Caco-2 (cell line): ENCODE results near the gene MRPL42. TPM values are rescaled to one million over a fixed set of nuclear protein-coding genes. Genes with fewer than 3 reads are reported as not detected.

Experiments
- BruUV-seq: library from RNA; stranded (reverse); fragments of 400-500 nt; replicated peaks from 2 replicates; lab custom pipeline; 2021; lab: Mats Ljungman, UMichigan
- CTCF ChIA-PET: fragments of 300-600 bp; sonication (Branson Sonifier 250); formaldehyde crosslinking; loops from one replicate; lab custom pipeline; 2022; ENCODE audit warnings: antibody characterized with exemption; lab: Charles Lee
- POLR2A ChIA-PET: fragments of 300-600 bp; sonication (Branson Sonifier 250); formaldehyde crosslinking; loops from one replicate; lab custom pipeline; 2022; ENCODE audit warnings: antibody characterized with exemption; lab: Charles Lee
- DNase-seq, 2 experiments: peaks; one replicate each; pipeline versions ENCODE4 v3.0.0 to v3.0.0-alpha.2; 2020 to 2022
- H3K27me3 ChIP-seq: replicated peaks from 2 replicates; pipeline ENCODE4 v1.6.0; 2011; ENCODE audit warnings: low read length; ENCODE audit not compliant: control insufficient read depth, insufficient read depth
- H3K36me3 ChIP-seq: 2 replicates; pipeline ENCODE4 v1.5.1; 2011; ENCODE audit warnings: low read length; ENCODE audit not compliant: control insufficient read depth, insufficient read depth
- H3K4me1 ChIP-seq: fragments of 250-450 bp; sonication (Bioruptor Pico); 2 replicates; pipeline ENCODE4 v1.5.1; 2020; ENCODE audit warnings: mild to moderate bottlenecking
- H3K4me3 ChIP-seq: 2 replicates; pipeline ENCODE4 v1.5.1; 2011; ENCODE audit warnings: low read depth, mild to moderate bottlenecking, control low read depth, low read length
- H3K9me3 ChIP-seq: fragments of 250-450 bp; sonication (Bioruptor Pico); 2 replicates; pipeline ENCODE4 v1.5.1; 2020; ENCODE audit warnings: mild to moderate bottlenecking, moderate library complexity
- H3K27ac Mint-ChIP-seq: one replicate; pipeline ENCODE4 v1.8.0; 2022; ENCODE audit warnings: mixed read lengths; ENCODE audit not compliant: unreplicated experiment
- H3K27me3 Mint-ChIP-seq: one replicate; pipeline ENCODE4 v1.8.0; 2022; ENCODE audit warnings: mixed read lengths; ENCODE audit not compliant: insufficient read depth, unreplicated experiment
- H3K36me3 Mint-ChIP-seq: one replicate; pipeline ENCODE4 v1.8.0; 2022; ENCODE audit warnings: mild to moderate bottlenecking, mixed read lengths; ENCODE audit not compliant: insufficient read depth, unreplicated experiment
- H3K4me1 Mint-ChIP-seq: one replicate; pipeline ENCODE4 v1.8.0; 2022; ENCODE audit warnings: low read depth, mixed read lengths; ENCODE audit not compliant: unreplicated experiment
- H3K4me3 Mint-ChIP-seq: one replicate; pipeline ENCODE4 v1.8.0; 2022; ENCODE audit warnings: mild to moderate bottlenecking, moderate library complexity, mixed read lengths; ENCODE audit not compliant: unreplicated experiment
- H3K9me3 Mint-ChIP-seq: one replicate; pipeline ENCODE4 v1.8.0; 2022; ENCODE audit warnings: mixed read lengths; ENCODE audit not compliant: unreplicated experiment
- CTCF ChIP-seq, 2 experiments: fragments of 200-600 bp in 1 of 2; IDR thresholded peaks; 1 replicate in 1 of 2; 2 replicates in 1 of 2; pipeline versions ENCODE4 v1.5.1 to v1.8.0; 2011 to 2022; ENCODE audit warnings: antibody characterized with exemption in 1 of 2, control low read depth in 1 of 2, inconsistent platforms in 1 of 2, low read depth in 1 of 2, low read length in 1 of 2, mild to moderate bottlenecking in 1 of 2, moderate library complexity in 1 of 2; ENCODE audit not compliant: insufficient read depth in 1 of 2, severe bottlenecking in 1 of 2, unreplicated experiment in 1 of 2
- intact Hi-C: fragments of 100-400 bp; cut with micrococcal nuclease; formaldehyde crosslinking; loops from one replicate; pipeline ENCODE4 v1.10.0; 2022; ENCODE audit not compliant: unreplicated experiment
- total RNA-seq: library from RNA; stranded (reverse); gene quantifications from 2 replicates; pipeline ENCODE4 v1.2.3, GENCODE V29; 2022

MRPL42 gene
- total RNA-seq, 1 experiment from 2014 or later, result 77.0 TPM

DNA sequence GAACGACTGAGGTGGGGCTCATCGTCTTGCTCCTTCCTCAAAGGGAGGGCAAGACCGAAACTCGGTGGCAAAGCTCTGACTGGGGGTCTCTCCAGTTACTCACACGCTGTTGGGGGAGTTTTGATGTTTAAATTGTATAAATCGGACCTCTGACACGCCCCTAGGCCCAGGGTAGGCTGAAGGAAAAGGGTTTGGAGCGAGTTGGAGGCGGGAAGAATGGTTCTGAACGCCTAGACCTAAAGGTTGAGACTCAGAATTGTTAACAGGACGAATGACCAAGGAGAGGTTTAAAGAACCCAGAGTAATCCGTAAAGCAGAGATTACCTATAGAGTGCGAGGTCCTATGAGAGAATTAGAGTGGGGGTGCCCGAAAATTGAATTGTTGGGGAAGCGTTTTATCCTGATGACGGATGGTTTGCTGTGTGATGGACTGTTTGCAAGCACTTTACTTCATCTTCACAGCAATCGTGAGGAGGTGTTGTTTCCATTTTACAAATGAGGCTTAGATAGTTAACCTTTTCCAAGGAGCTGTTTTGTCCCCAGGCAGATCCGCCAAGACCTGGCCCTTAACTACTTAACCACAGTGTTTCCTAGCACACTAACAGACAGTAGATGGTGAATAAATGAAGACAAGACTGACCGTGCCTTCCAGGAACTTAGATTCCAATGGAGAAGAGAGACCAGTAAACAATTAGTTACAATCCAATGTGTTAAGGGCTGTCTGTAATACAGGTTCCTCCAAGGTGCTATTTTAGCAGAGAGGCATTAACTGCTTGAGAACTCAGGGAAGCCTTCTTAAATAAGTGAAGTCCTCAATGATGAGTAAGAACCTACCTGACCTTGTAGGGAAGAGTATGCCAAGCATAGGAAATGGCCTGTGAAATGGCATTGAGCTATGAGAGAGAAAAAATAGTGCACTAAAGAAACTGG is 24.6 kb upstream of the MRPL42 start:
- DNase-seq, result no peak
- Histone ChIP-seq H3K9me3 (no peaks in the 10 kb centered on the region), H3K4me1 (peaks cover 17% of the 10 kb centered on the region), H3K36me3 (no peaks in the 10 kb centered on the region), H3K27me3 (no peaks in the 10 kb centered on the region), H3K4me3 (peak overlapping the region; percentile 93)
- H3K9me3 Mint-ChIP-seq, result no peaks in the 10 kb centered on the region
- peaks cover 37% of the 10 kb centered on the region for H3K4me1 Mint-ChIP-seq
- intact Hi-C loops, result loop anchor here (1.0 kb wide), 1 partner anchor 25 kb away; the partner anchor contains the start of gene MRPL42
- no peaks in the 10 kb centered on the region for H3K27me3 Mint-ChIP-seq
- peaks cover 15% of the 10 kb centered on the region for H3K36me3 Mint-ChIP-seq
- peak overlapping the region; percentile 99 for H3K27ac Mint-ChIP-seq
- POLR2A ChIA-PET, result interaction anchor here (0.6 to 1.4 kb wide), 3 partner anchors 10 to 657 kb away, joined by 3 to 4 read pairs (median 3); no protein-coding TSS in a partner anchor
- no peak for TF ChIP-seq CTCF (IDR thresholded peaks at IDR 0.05; ENCODE audit: insufficient read depth in 1 of 2, low read depth in 1 of 2, low read length in 1 of 2, severe bottlenecking in 1 of 2, unreplicated experiment in 1 of 2)
- BruUV-seq, result TSS peak; percentile 92
- peak overlapping the region; percentile 98 for H3K4me3 Mint-ChIP-seq
- CTCF ChIA-PET, result interaction anchor here (0.5 to 1.5 kb wide), 2 partner anchors 25 to 455 kb away, joined by 3 to 4 read pairs; partner anchors contain the start of gene MRPL42

DNA sequence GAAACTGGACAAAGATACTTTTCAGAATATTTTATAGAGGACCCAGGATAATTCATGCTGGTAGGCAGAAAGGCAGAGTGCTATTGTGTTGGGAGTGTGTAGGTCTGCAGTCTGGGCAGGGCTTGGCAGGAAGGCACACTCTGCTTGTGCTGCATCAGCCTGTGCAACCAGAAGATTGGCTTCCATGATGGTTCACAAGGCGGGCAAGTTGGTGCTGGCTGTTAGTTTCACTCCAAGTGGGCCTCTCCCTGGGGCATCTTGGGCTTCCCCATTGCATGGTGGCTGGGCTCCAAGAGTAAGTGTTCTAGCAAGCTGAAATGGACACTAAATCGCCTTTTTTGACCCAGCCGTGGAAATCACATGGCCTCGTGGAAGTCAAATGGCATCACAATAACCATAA is 23.7 kb upstream of the MRPL42 start:
- Mint-ChIP-seq H3K27me3 (no peaks in the 10 kb centered on the region), H3K27ac (no peak overlapping the region), H3K4me3 (peak overlapping the region; percentile 98), H3K36me3 (peaks cover 15% of the 10 kb centered on the region), H3K4me1 (peaks cover 28% of the 10 kb centered on the region), H3K9me3 (no peaks in the 10 kb centered on the region)
- Histone ChIP-seq H3K27me3 (no peaks in the 10 kb centered on the region), H3K4me3 (no peak overlapping the region), H3K9me3 (no peaks in the 10 kb centered on the region), H3K4me1 (peaks cover 16% of the 10 kb centered on the region), H3K36me3 (no peaks in the 10 kb centered on the region)
- intact Hi-C loops, result no loop called here
- DNase-seq, result no peak
- BruUV-seq, result no TSS peak
- CTCF ChIA-PET, result no interaction called here
- POLR2A ChIA-PET, result no interaction called here
- no peak for TF ChIP-seq CTCF (IDR thresholded peaks at IDR 0.05; ENCODE audit: insufficient read depth in 1 of 2, low read depth in 1 of 2, low read length in 1 of 2, severe bottlenecking in 1 of 2, unreplicated experiment in 1 of 2)

GRCh38 chr12:93447555-93448290 is 19.6 kb upstream of the MRPL42 start:
- H3K9me3 Mint-ChIP-seq, result no peaks in the 10 kb centered on the region

More at GRCh38 chr12:93447555-93448290, 19.6 kb upstream of the MRPL42 start:
- BruUV-seq, result no TSS peak
- intact Hi-C loops, result no loop called here
- no peak overlapping the region for H3K4me3 Mint-ChIP-seq
- no peak overlapping the region for H3K4me3 ChIP-seq
- no peaks in the 10 kb centered on the region for H3K27me3 Mint-ChIP-seq
- no peak overlapping the region for H3K27ac Mint-ChIP-seq
- no peaks in the 10 kb centered on the region for H3K9me3 ChIP-seq
- H3K36me3 ChIP-seq, result no peaks in the 10 kb centered on the region
- H3K27me3 ChIP-seq, result no peaks in the 10 kb centered on the region
- H3K4me1 ChIP-seq, result no peaks in the 10 kb centered on the region
- POLR2A ChIA-PET, result interaction anchor here (0.6 kb wide), 1 partner anchor 15 kb away, joined by 3 read pairs; no protein-coding TSS in a partner anchor
- no peak for TF ChIP-seq CTCF (IDR thresholded peaks at IDR 0.05; ENCODE audit: insufficient read depth in 1 of 2, low read depth in 1 of 2, low read length in 1 of 2, severe bottlenecking in 1 of 2, unreplicated experiment in 1 of 2)
- peaks cover 4% of the 10 kb centered on the region for H3K4me1 Mint-ChIP-seq
- H3K36me3 Mint-ChIP-seq, result peaks cover 4% of the 10 kb centered on the region
- DNase-seq, result no peak
- CTCF ChIA-PET, result no interaction called here
